TTC549 (cell line): ENCODE data around the gene ADAMTS6.

Experiments used
- FAIRE-seq: peaks from 2 replicates; lab custom pipeline; 2012; peaks lifted over from hg19 to GRCh38; lab: Jason Lieb, UNC

Gene ADAMTS6

DNA sequence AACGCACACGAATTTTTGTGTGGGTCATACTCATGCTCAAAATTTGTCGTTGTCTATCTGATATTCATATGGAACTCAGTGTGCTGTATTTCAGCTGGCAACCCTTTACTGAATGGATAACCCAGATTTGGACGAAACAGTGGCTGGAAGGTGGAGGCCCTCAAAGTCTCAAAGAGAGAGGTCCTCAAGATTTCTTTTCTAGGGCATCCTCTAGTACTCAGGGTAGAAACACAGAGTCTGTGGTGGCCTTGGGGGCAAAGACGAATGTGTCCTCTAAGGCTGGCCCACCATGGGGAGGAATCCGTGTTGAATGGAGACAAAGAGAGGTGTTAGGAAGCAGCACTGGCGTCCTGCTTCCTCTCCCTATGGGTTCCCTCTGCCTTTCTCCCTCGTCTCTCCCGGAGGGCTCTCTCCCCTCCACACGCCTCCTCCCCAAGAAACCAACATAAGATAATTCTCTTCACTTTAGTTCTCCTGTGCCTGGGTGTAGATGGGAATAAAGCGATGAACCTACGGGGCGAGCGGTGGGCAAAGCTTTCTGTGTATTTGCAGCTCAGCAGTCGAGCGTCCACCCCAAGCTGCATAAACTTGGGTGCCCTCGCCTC, 379.2 kb downstream of the ADAMTS6 start:
- no peak for FAIRE-seq

DNA sequence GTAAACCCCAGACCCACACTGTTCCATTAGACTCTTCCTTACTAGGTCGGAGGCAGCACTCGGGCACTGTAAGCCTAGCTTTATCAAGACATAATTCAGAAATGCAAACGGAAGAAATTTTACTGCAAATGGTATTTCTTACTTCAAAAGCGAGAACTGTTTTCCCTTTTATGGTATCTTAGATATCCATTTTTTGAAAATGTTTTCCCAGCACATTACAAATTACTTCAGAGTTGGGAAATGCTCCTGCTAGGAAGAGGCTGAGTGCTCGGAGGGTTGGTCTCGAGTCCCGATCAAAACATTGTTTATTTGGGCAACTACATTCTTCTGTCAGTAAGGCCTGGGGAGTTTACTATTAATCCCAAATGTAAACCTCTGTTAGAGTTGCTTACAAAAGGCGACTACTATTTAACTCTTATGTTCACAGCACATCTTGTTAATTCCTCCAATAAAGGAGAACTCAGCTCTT, 380.1 kb downstream of the ADAMTS6 start:
- peak; percentile 91 for FAIRE-seq

DNA sequence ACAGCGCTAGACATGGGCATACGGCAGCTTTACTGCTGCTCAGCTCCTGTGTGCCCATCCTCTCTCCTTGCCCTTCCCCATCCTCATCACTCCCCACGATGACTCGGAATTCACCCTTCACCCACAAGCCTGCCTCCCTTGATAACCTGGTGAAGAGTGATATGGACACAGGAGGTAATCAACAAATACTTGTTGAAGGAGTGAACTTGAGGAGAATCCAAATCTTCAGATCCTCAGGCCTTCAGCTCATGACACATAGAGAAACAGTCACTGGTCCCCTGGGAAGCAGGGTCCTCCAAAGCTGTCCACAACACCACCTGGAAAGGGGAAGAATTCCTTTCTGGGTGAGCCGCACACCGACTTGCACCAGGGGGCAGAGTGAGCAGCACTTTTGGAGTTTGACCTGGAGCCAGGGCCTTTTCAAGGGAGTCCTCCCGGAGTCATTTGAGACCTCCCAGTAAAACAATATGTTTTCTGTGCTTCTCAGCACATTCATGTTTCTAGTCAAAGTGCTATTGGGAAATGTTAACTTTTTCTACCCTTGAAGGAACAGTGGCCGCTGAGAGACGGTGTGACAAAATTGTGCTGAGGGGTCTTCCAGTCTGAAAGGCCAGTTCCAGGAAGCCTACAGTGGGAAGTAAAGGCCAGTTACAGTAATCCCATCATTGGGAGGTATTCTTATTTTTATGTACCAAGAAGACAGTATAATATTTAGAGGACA, 380.6 kb downstream of the ADAMTS6 start:
- no peak for FAIRE-seq
